GM20431 (cell line): ENCODE measurements around the gene PRDM15.

ENCODE experiments used
- in situ Hi-C: fragments of 300-500 bp; cut with MseI, MboI; formaldehyde crosslinking; loops from one replicate; pipeline ENCODE4 v1.15.0; 2020; ENCODE audit warnings: low sequenced_read_pairs; ENCODE audit not compliant: unreplicated experiment

The PRDM15 gene

DNA sequence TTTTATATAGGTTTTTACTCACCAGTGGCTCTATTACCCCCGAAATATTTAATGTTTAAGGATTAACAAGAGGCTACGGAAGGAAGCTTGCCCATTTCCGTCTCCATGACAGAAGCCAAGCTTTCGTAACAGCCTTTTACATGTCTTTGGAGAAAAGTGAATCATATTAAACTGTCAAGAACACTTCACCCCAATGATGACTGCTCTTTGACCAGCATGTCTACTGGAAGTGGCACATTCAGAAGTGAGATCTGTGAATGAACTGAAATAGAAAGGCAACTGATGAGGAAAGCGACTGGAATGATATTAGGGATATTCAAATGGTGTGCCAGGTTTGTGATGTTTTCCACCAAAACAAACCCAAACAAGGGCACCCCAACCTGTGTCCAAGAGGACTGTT lies 8.5 kb upstream of the PRDM15 start:
- in situ Hi-C loops = no loop called here

- in situ Hi-C loops = no loop called here
These were observed 7.2 kb upstream of the PRDM15 start for GRCh38 chr21:41886328-41886727.

GRCh38 chr21:41885341-41886024 lies 6.3 kb upstream of the PRDM15 start:
- in situ Hi-C loops = no loop called here

DNA sequence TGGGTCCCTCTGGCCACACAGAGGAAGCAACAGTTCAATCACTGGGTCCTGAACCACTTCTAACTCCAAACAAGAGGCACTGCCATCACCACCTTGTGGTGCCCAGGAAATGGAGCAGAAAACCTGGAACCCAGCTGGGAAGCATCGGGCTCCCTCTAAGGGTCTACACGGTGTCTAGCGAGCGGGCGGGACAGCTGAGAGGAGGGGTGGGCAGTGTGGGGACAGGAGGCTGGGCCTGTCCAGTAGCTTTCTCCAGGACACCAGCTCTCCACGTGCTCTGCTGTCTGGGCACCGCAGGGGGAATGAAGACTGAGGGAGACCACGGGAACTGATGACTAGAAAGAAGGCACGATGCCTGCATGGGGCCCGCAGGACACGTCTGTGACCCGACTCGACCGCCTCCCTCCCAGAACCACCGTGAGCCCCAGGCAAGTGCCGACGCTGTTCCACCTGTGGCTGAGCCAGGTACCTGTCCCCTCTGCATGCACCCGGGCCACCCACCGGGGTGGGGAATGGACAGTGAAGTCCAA lies 5.4 kb upstream of the PRDM15 start:
- in situ Hi-C loops = no loop called here

- in situ Hi-C loops = no loop called here
These were observed 4.4 kb upstream of the PRDM15 start for GRCh38 chr21:41883582-41883981.

DNA sequence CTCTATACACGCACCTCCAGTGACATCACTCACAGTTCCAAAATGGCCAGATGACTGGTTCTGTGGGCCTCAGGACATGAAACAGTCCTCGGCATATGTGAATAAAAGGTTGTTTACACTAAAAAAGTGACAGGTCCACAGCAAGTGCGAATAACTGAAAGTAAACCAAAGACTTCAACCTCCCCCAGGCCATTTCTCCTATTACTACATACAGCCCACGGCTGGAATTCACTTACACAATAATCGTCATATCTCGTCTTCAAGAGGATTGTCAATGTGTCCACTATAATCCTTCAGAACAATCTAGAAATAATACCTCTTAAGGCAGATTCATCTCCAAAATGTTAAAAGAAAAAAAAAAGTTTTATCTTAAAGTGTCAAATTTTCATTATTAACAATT lies 1.9 kb upstream of the PRDM15 start:
- in situ Hi-C loops = no loop called here

DNA sequence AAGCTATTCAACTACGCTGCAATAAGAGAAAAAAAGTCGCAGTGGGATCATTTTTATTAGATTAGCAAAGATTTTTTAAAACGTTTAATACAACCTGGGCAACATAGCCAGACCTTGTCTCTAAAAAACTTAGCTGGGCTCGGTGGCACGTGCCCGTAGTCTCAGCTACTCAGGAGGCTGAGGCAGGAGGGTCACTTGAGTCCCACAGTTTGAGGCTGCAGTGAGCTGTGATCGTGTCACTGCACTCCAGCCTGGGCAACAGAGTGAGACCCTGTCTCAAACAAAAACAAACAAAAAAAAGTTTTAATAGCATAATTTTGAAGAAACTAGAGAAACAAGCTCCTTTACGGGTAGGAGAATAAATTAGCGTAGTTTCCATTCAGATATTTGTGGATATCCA lies 1.0 kb upstream of the PRDM15 start:
- in situ Hi-C loops = no loop called here

GRCh38 chr21:41878831-41879189 lies 334 bp downstream of the PRDM15 start:
- in situ Hi-C loops = no loop called here

- in situ Hi-C loops = no loop called here
These were observed 978 bp downstream of the PRDM15 start for GRCh38 chr21:41877901-41878830.

DNA sequence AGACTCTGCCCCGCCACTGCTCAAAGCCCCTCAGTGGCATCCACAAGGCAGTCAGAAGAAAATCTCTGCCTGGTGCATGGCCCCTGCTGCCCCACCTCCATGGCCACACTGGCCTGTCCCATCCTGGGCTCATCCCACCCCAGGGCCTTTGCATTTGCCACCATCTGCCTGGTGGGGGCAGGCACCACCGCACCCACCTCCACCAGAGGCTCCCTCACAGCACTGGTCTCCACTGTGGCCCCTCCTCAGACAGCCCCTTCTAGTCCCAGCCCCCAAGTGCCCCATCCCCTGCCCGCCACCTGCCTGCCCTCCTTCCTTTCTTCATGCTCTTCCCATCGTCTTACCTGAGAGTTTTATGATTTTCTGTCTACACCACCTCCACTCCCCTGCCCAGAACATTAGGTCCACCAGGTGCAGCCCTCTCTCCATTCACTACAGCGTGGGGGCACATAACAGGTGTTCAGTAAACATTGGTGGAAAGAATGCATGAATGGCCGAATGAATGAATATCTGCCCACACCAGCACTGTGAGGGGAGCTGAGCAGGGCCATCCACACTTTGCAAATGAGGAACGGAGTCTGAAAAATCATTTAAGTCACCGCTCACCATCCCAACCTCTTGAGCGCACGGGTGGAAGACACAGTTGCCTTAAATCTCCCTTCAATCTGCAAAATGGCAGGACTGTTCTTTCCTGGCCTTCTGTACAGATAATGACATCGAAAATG lies 2.1 kb downstream of the PRDM15 start:
- in situ Hi-C loops = no loop called here

- in situ Hi-C loops = no loop called here
These were observed 2.7 kb downstream of the PRDM15 start for GRCh38 chr21:41876396-41876795.

GRCh38 chr21:41875086-41875485 lies 4.1 kb downstream of the PRDM15 start:
- in situ Hi-C loops = no loop called here

GRCh38 chr21:41874611-41875010 lies 4.5 kb downstream of the PRDM15 start:
- in situ Hi-C loops = no loop called here

- in situ Hi-C loops = no loop called here
These were observed 5.7 kb downstream of the PRDM15 start for GRCh38 chr21:41873426-41873825.

DNA sequence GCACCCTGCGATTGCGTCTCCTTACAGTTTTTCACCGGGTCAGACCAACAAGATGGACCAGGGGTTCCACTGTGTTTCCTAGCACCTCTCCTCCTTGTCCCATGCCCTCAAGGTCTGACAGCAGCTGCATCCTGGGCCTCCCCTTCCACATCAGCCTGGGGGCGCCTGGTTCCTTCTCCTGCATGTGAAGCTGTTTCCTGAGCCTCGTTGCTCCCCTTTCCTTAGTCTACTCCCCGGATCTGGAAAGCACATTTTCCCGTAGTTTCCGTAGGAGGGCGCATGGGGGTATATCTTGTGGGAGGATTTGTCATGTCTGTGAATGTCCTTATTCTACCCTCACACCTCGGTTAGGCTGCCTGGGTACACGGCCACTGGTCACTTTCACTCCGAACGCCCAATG lies 6.1 kb downstream of the PRDM15 start:
- in situ Hi-C loops = no loop called here

- in situ Hi-C loops = no loop called here
These were observed 7.7 kb downstream of the PRDM15 start for GRCh38 chr21:41871293-41872030.

GRCh38 chr21:41869771-41870170 lies 9.4 kb downstream of the PRDM15 start:
- in situ Hi-C loops = no loop called here

GRCh38 chr21:41868062-41868710 lies 11.0 kb downstream of the PRDM15 start:
- in situ Hi-C loops = no loop called here

DNA sequence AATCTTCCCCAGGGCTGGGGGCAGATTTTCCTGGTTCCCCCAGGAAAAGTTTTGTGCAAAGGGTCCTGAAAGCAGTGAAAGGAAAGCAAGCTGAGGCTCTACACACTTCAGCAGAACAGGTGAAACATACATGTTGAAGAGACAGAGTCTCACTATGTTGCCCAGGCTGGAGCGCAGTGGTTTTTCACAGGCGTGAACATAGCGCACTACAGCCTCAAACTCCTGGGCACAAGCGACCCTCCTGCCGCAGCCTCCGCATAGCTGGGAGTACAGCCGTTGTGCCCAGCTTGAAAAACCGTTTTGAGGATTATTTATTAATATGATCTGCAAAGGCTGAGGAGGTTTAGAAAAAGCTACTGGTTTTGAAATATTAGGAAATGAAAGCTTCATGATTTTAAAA lies 11.8 kb downstream of the PRDM15 start:
- in situ Hi-C loops = no loop called here
